HepG2 (cell line): Measurements from ENCODE around the gene EEF1E1. TPM values are rescaled to one million over a fixed set of nuclear protein-coding genes. Genes with fewer than 3 reads are reported as not detected.
A peak's percentile ranks its signal among the peaks of the same experiment; 100 is the strongest.

Experiments used
- ARID5B ChIP-seq: IDR thresholded peaks from 2 replicates; pipeline ENCODE4 v1.4.0; 2020; ENCODE audit warnings: mild to moderate bottlenecking, missing genetic modification reagents
- CSRNP2 ChIP-seq: sonication (generic); formaldehyde crosslinking; conservative IDR thresholded peaks from 2 replicates; pipeline ENCODE4 v1.8.0; 2022; ENCODE audit warnings: low read depth, missing genetic modification reagents
- HDAC2 ChIP-seq: sonication (generic); formaldehyde crosslinking; IDR thresholded peaks from 2 replicates; pipeline ENCODE4 v1.4.0; 2020; ENCODE audit warnings: missing genetic modification reagents
- HIC2 ChIP-seq: sonication (generic); formaldehyde crosslinking; IDR thresholded peaks from 2 replicates; pipeline ENCODE4 v1.9.0; 2022; ENCODE audit warnings: low read depth, missing genetic modification reagents
- MTA1 ChIP-seq: sonication (generic); formaldehyde crosslinking; IDR thresholded peaks from 2 replicates; pipeline ENCODE4 v1.4.0; 2020; ENCODE audit warnings: missing genetic modification reagents, mild to moderate bottlenecking, borderline replicate concordance
- PCBP1 ChIP-seq: fragments of 200-400 bp; formaldehyde crosslinking; IDR thresholded peaks from 2 replicates; pipeline ENCODE4 v1.6.1; 2017; ENCODE audit warnings: mild to moderate bottlenecking, low read depth, low read length, borderline replicate concordance
- PLRG1 ChIP-seq: fragments of 450-650 bp; conservative IDR thresholded peaks from 2 replicates; pipeline ENCODE4 v1.6.1; 2016
- SMAD3 ChIP-seq: sonication (generic); formaldehyde crosslinking; IDR thresholded peaks from 2 replicates; pipeline ENCODE4 v1.4.0; 2020; ENCODE audit warnings: missing genetic modification reagents
- SOX5 ChIP-seq: IDR thresholded peaks from 2 replicates; pipeline ENCODE4 v1.6.1; 2016; ENCODE audit warnings: borderline replicate concordance
- TRIM24 ChIP-seq: sonication (generic); formaldehyde crosslinking; IDR thresholded peaks from 2 replicates; pipeline ENCODE4 v1.8.0; 2022; ENCODE audit warnings: mild to moderate bottlenecking, missing genetic modification reagents
- ZIK1 ChIP-seq: sonication (generic); formaldehyde crosslinking; IDR thresholded peaks from 2 replicates; pipeline ENCODE4 v1.5.0; 2020; ENCODE audit warnings: mild to moderate bottlenecking, low read depth, missing genetic modification reagents, borderline replicate concordance
- ZNF609 ChIP-seq: sonication (generic); formaldehyde crosslinking; IDR thresholded peaks from 2 replicates; pipeline ENCODE4 v1.4.0; 2020; ENCODE audit warnings: mild to moderate bottlenecking, missing genetic modification reagents, borderline replicate concordance
- ZNF652 ChIP-seq: IDR thresholded peaks from 2 replicates; pipeline ENCODE4 v1.6.1; 2016; ENCODE audit warnings: low read depth, borderline replicate concordance
- ZNF737 ChIP-seq: sonication (generic); formaldehyde crosslinking; IDR thresholded peaks from 2 replicates; pipeline ENCODE4 v1.5.0; 2020; ENCODE audit warnings: missing genetic modification reagents, mild to moderate bottlenecking, borderline replicate concordance
- polyA plus RNA-seq, 8 experiments: library from polyadenylated mRNA; depleted of rRNA in 3 of 8; stranded (reverse) in 7 of 8; unstranded in 1 of 8; fragments of >200 nt; fragmentation: Illumina TruSeq in 4 of 8; extraction: Trizol in 4 of 8; gene quantifications; 2 replicates each; pipeline versions ENCODE4 v1.2.1 to v1.2.3, GENCODE V29; 2011 to 2016; ENCODE audit warnings: low read depth in 4 of 8, missing spikeins in 1 of 8, mixed read lengths in 1 of 8; ENCODE audit not compliant: insufficient read depth in 1 of 8
- total RNA-seq, 5 experiments: library from RNA; depleted of rRNA; stranded (reverse); fragments of >200 nt; fragmentation: Illumina TruSeq; extraction: Trizol; gene quantifications; 2 replicates each; pipeline ENCODE4 v1.2.3, GENCODE V29; 2016; ENCODE audit warnings: low read depth in 1 of 5

Gene EEF1E1
- total and polyA plus RNA-seq, 2 of the 13 experiments (the other 11 are each of a cell fraction or from before 2014, with no cell fraction given), result 128 to 188 TPM

GRCh38 chr6:8102122-8102958 lies at the start of gene EEF1E1 (continued):
- TF ChIP-seq CSRNP2 (CRISPR knock-in tag), result no peak
- TF ChIP-seq ZNF609, result peak; percentile 43; the same call in 1 of the 2 replicates
- peak; percentile 56; the same call in 1 of the 2 replicates for TF ChIP-seq ARID5B (CRISPR knock-in tag)
- no peak for TF ChIP-seq TRIM24 (CRISPR knock-in tag)
- 0 out of 2 replicates have a peak, but pooled peaks have one; percentile 74 for TF ChIP-seq PCBP1
- TF ChIP-seq SMAD3 (CRISPR knock-in tag), result peak; percentile 74; the same call in 1 of the 2 replicates
- TF ChIP-seq SOX5 (CRISPR knock-in tag), result peak; percentile 22; the same call in 1 of the 2 replicates
- no peak for TF ChIP-seq HIC2 (CRISPR knock-in tag)
- TF ChIP-seq ZNF652 (CRISPR knock-in tag), result 0 out of 2 replicates have a peak, but pooled peaks have one; percentile 50
- no peak for TF ChIP-seq PLRG1
- peak; percentile 48; the same call in 1 of the 2 replicates for TF ChIP-seq ZNF737 (CRISPR knock-in tag)
- peak; percentile 67 for TF ChIP-seq HDAC2 (CRISPR knock-in tag)
- TF ChIP-seq MTA1, result peak; percentile 32; the same call in 1 of the 2 replicates
- no peak for TF ChIP-seq ZIK1
